NCI-H1092 (cell line): Measurements from ENCODE around the gene OTOP2.
"Not testable (repeated sequence)": the region's sequence is repeated elsewhere in the genome, so short reads cannot be mapped to it uniquely, and the experiment has no call there.

Source experiments
- DNase-seq: peaks from one replicate; lab custom pipeline; 2025; lab: John Stamatoyannopoulos, UW

OTOP2 gene

GRCh38 chr17:74971069-74971841 lies 47.2 kb downstream of the OTOP2 start:
- DNase-seq: no peak

- no peak for DNase-seq
Measured at GRCh38 chr17:74971842-74972106, 47.7 kb downstream of the OTOP2 start.

GRCh38 chr17:74972107-74972972 lies 48.3 kb downstream of the OTOP2 start, which contains the start of gene HID1:
Gene HID1, minus strand, starts transcription at chr17:74972759. Its CDS starts 103 bp downstream, at chr17:74972656.
- DNase-seq: peak; percentile 54

- no peak for DNase-seq
Measured at GRCh38 chr17:74972973-74973328, 48.9 kb downstream of the OTOP2 start.

- no peak for DNase-seq
Measured at GRCh38 chr17:74975943-74976342, 51.9 kb downstream of the OTOP2 start.

GRCh38 chr17:74977802-74978201 lies 53.7 kb downstream of the OTOP2 start:
- no peak for DNase-seq

GRCh38 chr17:74978240-74978639 lies 54.2 kb downstream of the OTOP2 start:
- DNase-seq: no peak

GRCh38 chr17:74979408-74980146 lies 55.5 kb downstream of the OTOP2 start:
- DNase-seq: no peak

GRCh38 chr17:74981318-74981978 lies 57.4 kb downstream of the OTOP2 start:
- DNase-seq: no peak

GRCh38 chr17:74981979-74982662 lies 58.0 kb downstream of the OTOP2 start:
- peak; percentile 35 for DNase-seq

GRCh38 chr17:74982663-74983313 lies 58.7 kb downstream of the OTOP2 start:
- DNase-seq: not testable (repeated sequence)
